ENCODE measurements around the gene EVX2. TPM values are rescaled to one million over a fixed set of nuclear protein-coding genes. Genes with fewer than 3 reads are reported as not detected.

Gene EVX2
- total and polyA plus RNA-seq, 8 donors = not detected

- ATAC-seq (no peak), DNase-seq (no peak)
- intact Hi-C loops (cut with DNase I) = loop anchor here in 1 of 2 donors (5.0 kb wide), 2 partner anchors 427 to 1022 kb away; no protein-coding TSS in a partner anchor
- Histone ChIP-seq H3K36me3 (no peaks in the 10 kb centered on the region), H3K9me3 (no peaks in the 10 kb centered on the region), H3K4me3 (no peak overlapping the region), H3K27ac (no peak overlapping the region), H3K4me1 (peaks cover 0 to 39% of the 10 kb centered on the region in 2 donors), H3K27me3 (peaks cover 96 to 100% of the 10 kb centered on the region in 2 donors)
- no peak for TF ChIP-seq CTCF (IDR thresholded peaks at IDR 0.05)
Observed at GRCh38 chr2:176124947-176125771, 41.4 kb upstream of the EVX2 start.

DNA sequence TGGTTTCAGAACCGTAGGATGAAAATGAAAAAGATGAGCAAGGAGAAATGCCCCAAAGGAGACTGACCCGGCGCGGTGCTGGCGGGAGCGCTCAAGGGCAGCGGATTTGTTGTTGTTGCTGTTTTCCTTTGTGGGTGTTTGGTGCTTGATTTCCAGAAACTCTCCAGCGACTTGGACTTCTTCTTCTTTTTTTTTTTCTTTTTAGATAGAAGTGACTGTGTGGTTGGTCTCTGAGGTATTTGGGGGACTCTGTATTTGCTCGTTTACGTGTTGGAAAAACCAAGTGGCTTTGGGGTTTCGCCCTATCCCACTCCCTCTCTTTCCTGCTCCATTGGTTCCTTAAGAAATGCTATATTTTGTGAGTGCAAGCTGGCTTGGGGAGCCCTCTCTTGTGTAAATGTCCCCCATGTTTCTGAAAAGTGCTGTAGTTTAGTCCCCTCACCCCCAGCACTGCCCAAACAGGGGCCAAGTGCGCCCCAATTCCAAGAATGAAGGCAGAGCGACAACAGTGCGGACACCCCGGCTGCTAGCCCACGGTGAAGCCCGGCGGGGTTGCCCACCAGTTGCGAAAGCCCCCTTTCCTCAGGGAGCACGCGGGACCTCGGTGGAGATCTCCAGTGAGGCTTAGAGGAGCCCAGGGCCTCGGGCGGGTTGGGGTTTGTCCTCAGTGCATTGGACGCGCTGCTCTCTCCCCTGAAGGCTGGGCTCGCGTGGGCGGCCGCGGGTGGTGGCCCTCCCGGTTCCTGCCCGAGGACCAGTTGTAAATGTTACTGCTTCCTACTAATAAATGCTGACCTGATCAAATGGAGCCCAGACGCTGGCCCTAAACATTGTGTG lies 40.6 kb upstream of the EVX2 start:
- no peak overlapping the region for H3K4me3 ChIP-seq
- peak in 1 of 4 donors; percentile 72 for DNase-seq
- intact Hi-C loops (cut with DNase I) = no loop called here

DNA sequence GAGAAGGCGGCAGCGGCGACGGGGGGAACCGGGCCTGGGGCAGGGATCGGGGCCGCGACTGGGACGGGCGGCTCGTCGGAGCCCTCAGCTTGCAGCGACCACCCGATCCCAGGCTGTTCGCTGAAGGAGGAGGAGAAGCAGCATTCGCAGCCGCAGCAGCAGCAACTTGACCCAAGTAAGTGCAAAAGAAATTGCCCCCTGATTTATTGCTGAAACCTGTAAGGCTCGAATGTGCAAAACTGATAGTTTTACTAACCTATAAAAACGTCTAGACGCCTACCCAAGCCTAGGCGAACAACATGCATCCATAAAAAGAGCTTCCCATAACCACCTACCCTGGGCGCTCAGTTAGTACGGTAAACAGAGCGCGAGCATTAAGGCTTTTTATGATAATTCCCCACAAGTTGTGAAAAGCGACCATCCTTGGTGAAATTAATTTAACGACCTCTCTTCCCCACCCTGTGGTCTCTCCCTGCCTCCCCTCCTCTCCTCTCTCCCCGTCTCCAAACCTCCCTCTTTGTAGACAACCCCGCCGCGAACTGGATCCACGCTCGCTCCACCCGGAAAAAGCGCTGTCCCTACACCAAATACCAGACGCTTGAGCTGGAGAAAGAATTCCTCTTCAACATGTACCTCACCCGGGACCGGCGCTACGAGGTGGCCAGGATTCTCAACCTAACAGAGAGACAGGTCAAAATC lies 39.8 kb upstream of the EVX2 start:
- Histone ChIP-seq H3K27ac (no peak overlapping the region), H3K4me1 (peaks cover 0 to 23% of the 10 kb centered on the region in 2 donors), H3K27me3 (peaks cover 96 to 100% of the 10 kb centered on the region in 2 donors), H3K4me3 (no peak overlapping the region), H3K9me3 (no peaks in the 10 kb centered on the region), H3K36me3 (no peaks in the 10 kb centered on the region)
- intact Hi-C loops (cut with DNase I) = no loop called here
- ATAC-seq (no peak), DNase-seq (peak in 1 of 4 donors; percentile 51)
- TF ChIP-seq CTCF (IDR thresholded peaks at IDR 0.05) = no peak

More for the DNA sequence above, 40.6 kb upstream of the EVX2 start:
- Histone ChIP-seq H3K27ac (no peak overlapping the region), H3K27me3 (peaks cover 97 to 100% of the 10 kb centered on the region in 2 donors), H3K4me1 (peaks cover 0 to 30% of the 10 kb centered on the region in 2 donors), H3K36me3 (no peaks in the 10 kb centered on the region), H3K9me3 (no peaks in the 10 kb centered on the region)
- no peak for ATAC-seq
- no peak for TF ChIP-seq CTCF (IDR thresholded peaks at IDR 0.05)

GRCh38 chr2:176122683-176123410 lies 39.1 kb upstream of the EVX2 start, which contains the start of gene HOXD9:
TSS of gene HOXD9 (plus strand) at chr2:176122719. CDS start at chr2:176122769, 50 bp downstream.
- ATAC-seq (peak; percentile 36), DNase-seq (peak in 1 of 4 donors; percentile 81)
- H3K36me3 ChIP-seq = no peaks in the 10 kb centered on the region
- TF ChIP-seq CTCF (IDR thresholded peaks at IDR 0.05) = no peak
- H3K27me3 ChIP-seq = peaks cover 96 to 100% of the 10 kb centered on the region in 2 donors
- H3K27ac ChIP-seq = no peak within 1 kb of the TSS
- H3K4me3 ChIP-seq = peak within 1 kb of the TSS; percentile 0 to 30
- intact Hi-C loops (cut with DNase I) = no loop called here
- H3K4me1 ChIP-seq = peaks cover 0 to 20% of the 10 kb centered on the region in 2 donors
- H3K9me3 ChIP-seq = no peaks in the 10 kb centered on the region

All from left lung (tissue), 10 donors.